GM12891 (cell line): ENCODE results near the gene PNRC2.
A peak's percentile ranks its signal among the peaks of the same experiment; 100 is the strongest.
"Not testable (repeated sequence)": the region's sequence is repeated elsewhere in the genome, so short reads cannot be mapped to it uniquely, and the experiment has no call there.

Experiments used
- DNase-seq: peaks from one replicate; pipeline ENCODE4 v3.0.0; 2011; ENCODE audit warnings: low spot score; ENCODE audit not compliant: insufficient read length
- FAIRE-seq: peaks from 2 replicates; lab custom pipeline; 2011; peaks lifted over from hg19 to GRCh38; lab: Jason Lieb, UNC
- PAX5 ChIP-seq: IDR thresholded peaks from 2 replicates; pipeline ENCODE4 v1.6.1; 2011; ENCODE audit warnings: low read length, moderate library complexity, mild to moderate bottlenecking; ENCODE audit not compliant: insufficient read depth, severe bottlenecking
- POLR2A ChIP-seq: IDR thresholded peaks from 2 replicates; pipeline ENCODE4 v1.6.1; 2011; ENCODE audit warnings: low read depth, low read length, control low read depth
- POLR2AphosphoS5 ChIP-seq: IDR thresholded peaks from 2 replicates; pipeline ENCODE4 v1.6.1; 2011; ENCODE audit warnings: low read depth, low read length, control low read depth
- POU2F2 ChIP-seq: IDR thresholded peaks from 2 replicates; pipeline ENCODE4 v1.6.1; 2011; ENCODE audit warnings: low read depth, mild to moderate bottlenecking, control low read depth, low read length, moderate library complexity
- SPI1 ChIP-seq: IDR thresholded peaks from 2 replicates; pipeline ENCODE4 v1.6.1; 2011; ENCODE audit warnings: low read depth, low read length, control low read depth
- TAF1 ChIP-seq: IDR thresholded peaks from 2 replicates; pipeline ENCODE4 v1.6.1; 2011; ENCODE audit warnings: low read depth, low read length, control low read depth

The PNRC2 gene

GRCh38 chr1:23936481-23937176 lies 23.0 kb upstream of the PNRC2 start:
- TF ChIP-seq SPI1, result no peak
- DNase-seq (no peak), FAIRE-seq (no peak)

GRCh38 chr1:23947366-23947765 lies 12.3 kb upstream of the PNRC2 start:
- FAIRE-seq, result no peak
- no peak for TF ChIP-seq POLR2AphosphoS5
- TF ChIP-seq PAX5, result no peak
- TF ChIP-seq POU2F2, result no peak
- TF ChIP-seq TAF1, result no peak
- no peak for TF ChIP-seq SPI1
- TF ChIP-seq POLR2A, result no peak
- DNase-seq, result no peak

GRCh38 chr1:23953020-23953419 lies 6.6 kb upstream of the PNRC2 start:
- DNase-seq, result no peak

GRCh38 chr1:23957096-23957495 lies 2.5 kb upstream of the PNRC2 start:
- FAIRE-seq (no peak), DNase-seq (no peak)
- no peak for TF ChIP-seq SPI1
- no peak for TF ChIP-seq PAX5
- TF ChIP-seq POLR2A, result no peak

More at GRCh38 chr1:23953020-23953419, 6.6 kb upstream of the PNRC2 start:
- no peak for FAIRE-seq
- TF ChIP-seq TAF1 (no peak), POLR2AphosphoS5 (no peak), POU2F2 (no peak), PAX5 (no peak), SPI1 (no peak)

- not testable (repeated sequence) for DNase-seq, FAIRE-seq
These were observed 1.4 kb upstream of the PNRC2 start for GRCh38 chr1:23958040-23958809.

- FAIRE-seq (peak; percentile 99), DNase-seq (peak; percentile 62)
- TF ChIP-seq POLR2A (peak; percentile 84), TAF1 (peak; percentile 72), SPI1 (peak; percentile 23; the same call in 1 of the 2 replicates), PAX5 (no peak), POLR2AphosphoS5 (peak; percentile 73)
These were observed 693 bp upstream of the PNRC2 start for GRCh38 chr1:23958810-23959460.

GRCh38 chr1:23960291-23961020 lies 828 bp downstream of the PNRC2 start:
- peak; percentile 82 for FAIRE-seq
- TF ChIP-seq PAX5 (no peak), SPI1 (no peak), TAF1 (no peak), POLR2A (no peak), POLR2AphosphoS5 (no peak), POU2F2 (no peak)
- DNase-seq, result no peak

GRCh38 chr1:23963617-23964234 lies 4.1 kb downstream of the PNRC2 start:
- TF ChIP-seq PAX5 (no peak), POLR2AphosphoS5 (peak; percentile 73), POLR2A (peak; percentile 80)
- FAIRE-seq (no peak), DNase-seq (no peak)

- TF ChIP-seq SPI1 (no peak), POLR2A (peak; percentile 64), POU2F2 (no peak), PAX5 (no peak), POLR2AphosphoS5 (peak; percentile 54; the same call in 1 of the 2 replicates), TAF1 (no peak)
- FAIRE-seq (no peak), DNase-seq (no peak)
These were observed 4.6 kb downstream of the PNRC2 start for GRCh38 chr1:23964235-23964668.
